ENCODE data around the gene PURB.

The PURB gene

GRCh38 chr7:44853391-44853790 is 31.9 kb downstream of the PURB start:
- no peak overlapping the region for H3K4me3 ChIP-seq (ENCODE audit: severe bottlenecking)
- no peaks in the 10 kb centered on the region for H3K36me3 ChIP-seq (ENCODE audit: low read depth)
- no peak overlapping the region for H3K27ac ChIP-seq (ENCODE audit: poor library complexity, severe bottlenecking)
- TF ChIP-seq CTCF (IDR thresholded peaks at IDR 0.05; ENCODE audit: poor library complexity, severe bottlenecking), result no peak
- no peaks in the 10 kb centered on the region for H3K4me1 ChIP-seq (ENCODE audit: insufficient read depth, poor library complexity, severe bottlenecking)
- H3K9me3 ChIP-seq (ENCODE audit: severe bottlenecking), result no peaks in the 10 kb centered on the region
- ATAC-seq (ENCODE audit: low read depth), result peak; percentile 43; the same call in 2 of the 3 replicates
- no peaks in the 10 kb centered on the region for H3K27me3 ChIP-seq (ENCODE audit: insufficient read depth, poor library complexity, severe bottlenecking)
- DNase-seq (ENCODE audit: low spot score), result no peak

- Histone ChIP-seq H3K27me3 (ENCODE audit: insufficient read depth, poor library complexity, severe bottlenecking) (no peaks in the 10 kb centered on the region), H3K4me1 (ENCODE audit: insufficient read depth, poor library complexity, severe bottlenecking) (no peaks in the 10 kb centered on the region), H3K27ac (ENCODE audit: poor library complexity, severe bottlenecking) (no peak overlapping the region), H3K4me3 (ENCODE audit: severe bottlenecking) (no peak overlapping the region), H3K36me3 (ENCODE audit: low read depth) (no peaks in the 10 kb centered on the region), H3K9me3 (ENCODE audit: severe bottlenecking) (no peaks in the 10 kb centered on the region)
- no peak for DNase-seq (ENCODE audit: low spot score)
- no peak for TF ChIP-seq CTCF (IDR thresholded peaks at IDR 0.05; ENCODE audit: poor library complexity, severe bottlenecking)
- no peak for ATAC-seq (ENCODE audit: low read depth)
These were observed 32.7 kb downstream of the PURB start for GRCh38 chr7:44852590-44852989.

- no peak for TF ChIP-seq CTCF (IDR thresholded peaks at IDR 0.05; ENCODE audit: poor library complexity, severe bottlenecking)
- DNase-seq (ENCODE audit: low spot score), result no peak
- Histone ChIP-seq H3K9me3 (ENCODE audit: severe bottlenecking) (no peaks in the 10 kb centered on the region), H3K4me3 (ENCODE audit: severe bottlenecking) (no peak overlapping the region), H3K36me3 (ENCODE audit: low read depth) (no peaks in the 10 kb centered on the region), H3K27me3 (ENCODE audit: insufficient read depth, poor library complexity, severe bottlenecking) (no peaks in the 10 kb centered on the region), H3K4me1 (ENCODE audit: insufficient read depth, poor library complexity, severe bottlenecking) (peaks cover 13% of the 10 kb centered on the region), H3K27ac (ENCODE audit: poor library complexity, severe bottlenecking) (no peak overlapping the region)
- ATAC-seq (ENCODE audit: low read depth), result no peak
These were observed 35.3 kb downstream of the PURB start for GRCh38 chr7:44849885-44850544.

- Histone ChIP-seq H3K27ac (ENCODE audit: poor library complexity, severe bottlenecking) (peak overlapping the region; percentile 87), H3K36me3 (ENCODE audit: low read depth) (no peaks in the 10 kb centered on the region), H3K4me1 (ENCODE audit: insufficient read depth, poor library complexity, severe bottlenecking) (peaks cover 14% of the 10 kb centered on the region), H3K27me3 (ENCODE audit: insufficient read depth, poor library complexity, severe bottlenecking) (no peaks in the 10 kb centered on the region), H3K4me3 (ENCODE audit: severe bottlenecking) (peak overlapping the region; percentile 90), H3K9me3 (ENCODE audit: severe bottlenecking) (no peaks in the 10 kb centered on the region)
- DNase-seq (ENCODE audit: low spot score) (no peak), ATAC-seq (ENCODE audit: low read depth) (no peak)
- TF ChIP-seq CTCF (IDR thresholded peaks at IDR 0.05; ENCODE audit: poor library complexity, severe bottlenecking), result no peak
These were observed 36.0 kb downstream of the PURB start for GRCh38 chr7:44849259-44849884.
